ENCODE measurements around the gene LAT. TPM values are rescaled to one million over a fixed set of nuclear protein-coding genes. Genes with fewer than 3 reads are reported as not detected.
"Not testable (repeated sequence)": the region's sequence is repeated elsewhere in the genome, so short reads cannot be mapped to it uniquely, and the experiment has no call there.

Gene LAT
- total RNA-seq, 1 experiment from 2014 or later = 3.7 TPM

DNA sequence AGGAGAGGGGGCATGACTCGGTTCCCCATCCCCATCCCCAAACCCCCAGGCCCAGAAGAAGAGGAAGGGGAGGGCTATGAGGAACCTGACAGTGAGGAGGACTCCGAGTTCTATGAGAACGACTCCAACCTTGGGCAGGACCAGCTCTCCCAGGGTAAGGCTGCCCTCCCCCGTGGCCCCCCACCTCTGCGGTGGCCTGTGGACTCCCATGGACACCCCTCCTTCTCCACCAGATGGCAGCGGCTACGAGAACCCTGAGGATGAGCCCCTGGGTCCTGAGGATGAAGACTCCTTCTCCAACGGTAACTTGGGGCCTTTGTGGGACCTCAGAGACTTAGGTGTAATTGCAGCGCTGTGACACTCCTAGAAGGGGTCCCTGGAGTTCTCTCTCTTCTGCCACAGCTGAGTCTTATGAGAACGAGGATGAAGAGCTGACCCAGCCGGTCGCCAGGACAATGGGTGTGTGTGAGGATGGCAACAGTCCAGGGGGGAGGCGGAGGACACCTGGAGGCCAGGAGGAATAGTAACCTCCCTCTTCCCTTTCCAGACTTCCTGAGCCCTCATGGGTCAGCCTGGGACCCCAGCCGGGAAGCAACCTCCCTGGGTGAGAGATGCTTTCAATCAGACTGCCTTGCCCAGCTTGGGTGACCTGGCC is 47.5 kb upstream of the LAT start:
- peak; percentile 22; the same call in 1 of the 2 replicates for ATAC-seq
- H3K27me3 ChIP-seq (ENCODE audit: control insufficient read depth, insufficient read depth, low read length) = no peaks in the 10 kb centered on the region
- DNase-seq (ENCODE audit: low read depth, low spot score) = no peak
- CTCF ChIA-PET = no interaction called here
- intact Hi-C loops (cut with micrococcal nuclease; ENCODE audit: unreplicated experiment) (no loop called here), in situ Hi-C loops (cut with HindIII; ENCODE audit: low pct_unique_long_range_greater_than_20kb, low sequenced_read_pairs) (no loop called here)
- no peak overlapping the region for H3K4me3 ChIP-seq (ENCODE audit: low read depth in 2 of 2, low read length in 2 of 2)
- H3K9me3 ChIP-seq (ENCODE audit: control insufficient read depth, insufficient read depth, low read depth, low read length) = no peaks in the 10 kb centered on the region
- POLR2A ChIA-PET = no interaction called here
- no peak overlapping the region for H3K27ac ChIP-seq (ENCODE audit: low read length)
- TF ChIP-seq TCF7L2 (IDR thresholded peaks at IDR 0.05; ENCODE audit: low read depth, low read length) (no peak), POLR2AphosphoS5 (IDR thresholded peaks at IDR 0.05; ENCODE audit: low read depth, low read length) (no peak), SIN3A (IDR thresholded peaks at IDR 0.05; ENCODE audit: borderline replicate concordance, insufficient read depth, low read depth, low read length) (no peak)
- TF ChIP-seq, protein P1, sequence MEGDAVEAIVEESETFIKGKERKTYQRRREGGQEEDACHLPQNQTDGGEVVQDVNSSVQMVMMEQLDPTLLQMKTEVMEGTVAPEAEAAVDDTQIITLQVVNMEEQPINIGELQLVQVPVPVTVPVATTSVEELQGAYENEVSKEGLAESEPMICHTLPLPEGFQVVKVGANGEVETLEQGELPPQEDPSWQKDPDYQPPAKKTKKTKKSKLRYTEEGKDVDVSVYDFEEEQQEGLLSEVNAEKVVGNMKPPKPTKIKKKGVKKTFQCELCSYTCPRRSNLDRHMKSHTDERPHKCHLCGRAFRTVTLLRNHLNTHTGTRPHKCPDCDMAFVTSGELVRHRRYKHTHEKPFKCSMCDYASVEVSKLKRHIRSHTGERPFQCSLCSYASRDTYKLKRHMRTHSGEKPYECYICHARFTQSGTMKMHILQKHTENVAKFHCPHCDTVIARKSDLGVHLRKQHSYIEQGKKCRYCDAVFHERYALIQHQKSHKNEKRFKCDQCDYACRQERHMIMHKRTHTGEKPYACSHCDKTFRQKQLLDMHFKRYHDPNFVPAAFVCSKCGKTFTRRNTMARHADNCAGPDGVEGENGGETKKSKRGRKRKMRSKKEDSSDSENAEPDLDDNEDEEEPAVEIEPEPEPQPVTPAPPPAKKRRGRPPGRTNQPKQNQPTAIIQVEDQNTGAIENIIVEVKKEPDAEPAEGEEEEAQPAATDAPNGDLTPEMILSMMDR (IDR thresholded peaks at IDR 0.05) = no peak
- TF ChIP-seq, protein P2, sequence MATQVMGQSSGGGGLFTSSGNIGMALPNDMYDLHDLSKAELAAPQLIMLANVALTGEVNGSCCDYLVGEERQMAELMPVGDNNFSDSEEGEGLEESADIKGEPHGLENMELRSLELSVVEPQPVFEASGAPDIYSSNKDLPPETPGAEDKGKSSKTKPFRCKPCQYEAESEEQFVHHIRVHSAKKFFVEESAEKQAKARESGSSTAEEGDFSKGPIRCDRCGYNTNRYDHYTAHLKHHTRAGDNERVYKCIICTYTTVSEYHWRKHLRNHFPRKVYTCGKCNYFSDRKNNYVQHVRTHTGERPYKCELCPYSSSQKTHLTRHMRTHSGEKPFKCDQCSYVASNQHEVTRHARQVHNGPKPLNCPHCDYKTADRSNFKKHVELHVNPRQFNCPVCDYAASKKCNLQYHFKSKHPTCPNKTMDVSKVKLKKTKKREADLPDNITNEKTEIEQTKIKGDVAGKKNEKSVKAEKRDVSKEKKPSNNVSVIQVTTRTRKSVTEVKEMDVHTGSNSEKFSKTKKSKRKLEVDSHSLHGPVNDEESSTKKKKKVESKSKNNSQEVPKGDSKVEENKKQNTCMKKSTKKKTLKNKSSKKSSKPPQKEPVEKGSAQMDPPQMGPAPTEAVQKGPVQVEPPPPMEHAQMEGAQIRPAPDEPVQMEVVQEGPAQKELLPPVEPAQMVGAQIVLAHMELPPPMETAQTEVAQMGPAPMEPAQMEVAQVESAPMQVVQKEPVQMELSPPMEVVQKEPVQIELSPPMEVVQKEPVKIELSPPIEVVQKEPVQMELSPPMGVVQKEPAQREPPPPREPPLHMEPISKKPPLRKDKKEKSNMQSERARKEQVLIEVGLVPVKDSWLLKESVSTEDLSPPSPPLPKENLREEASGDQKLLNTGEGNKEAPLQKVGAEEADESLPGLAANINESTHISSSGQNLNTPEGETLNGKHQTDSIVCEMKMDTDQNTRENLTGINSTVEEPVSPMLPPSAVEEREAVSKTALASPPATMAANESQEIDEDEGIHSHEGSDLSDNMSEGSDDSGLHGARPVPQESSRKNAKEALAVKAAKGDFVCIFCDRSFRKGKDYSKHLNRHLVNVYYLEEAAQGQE (IDR thresholded peaks at IDR 0.05; ENCODE audit: insufficient read depth in 1 of 2, low read depth in 2 of 2, low read length in 1 of 2) = no peak
- H3K36me3 ChIP-seq (ENCODE audit: control insufficient read depth, insufficient read depth, low read length) = no peaks in the 10 kb centered on the region
- no peaks in the 10 kb centered on the region for H3K4me1 ChIP-seq (ENCODE audit: control insufficient read depth, insufficient read depth, low read length)
- no TSS peak for BruUV-seq (replicated peaks)

DNA sequence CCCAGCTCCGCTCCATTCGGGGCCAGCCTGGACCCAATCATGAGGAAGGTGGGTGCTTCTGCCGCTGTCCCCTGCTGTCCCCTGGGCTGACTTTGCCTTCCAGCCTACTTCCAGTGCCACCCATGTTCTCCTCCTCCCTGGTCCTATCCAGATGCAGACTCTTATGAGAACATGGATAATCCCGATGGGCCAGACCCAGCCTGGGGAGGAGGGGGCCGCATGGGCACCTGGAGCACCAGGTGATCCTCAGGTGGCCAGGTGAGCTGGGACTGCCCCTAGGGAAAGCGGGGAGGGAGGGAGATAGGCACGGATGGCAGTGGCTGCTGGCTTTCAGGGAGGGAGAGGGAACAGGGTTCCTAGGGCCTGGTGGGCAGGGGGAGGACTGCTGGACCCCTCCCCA is 46.1 kb upstream of the LAT start:
- Histone ChIP-seq H3K36me3 (ENCODE audit: control insufficient read depth, insufficient read depth, low read length) (no peaks in the 10 kb centered on the region), H3K4me1 (ENCODE audit: control insufficient read depth, insufficient read depth, low read length) (no peaks in the 10 kb centered on the region), H3K4me3 (ENCODE audit: low read depth in 2 of 2, low read length in 2 of 2) (no peak overlapping the region), H3K9me3 (ENCODE audit: control insufficient read depth, insufficient read depth, low read depth, low read length) (no peaks in the 10 kb centered on the region), H3K27me3 (ENCODE audit: control insufficient read depth, insufficient read depth, low read length) (no peaks in the 10 kb centered on the region), H3K27ac (ENCODE audit: low read length) (no peak overlapping the region)
- DNase-seq (ENCODE audit: low read depth, low spot score) = no peak
- POLR2A ChIA-PET = no interaction called here
- no peak for ATAC-seq
- TF ChIP-seq, protein P2 (IDR thresholded peaks at IDR 0.05; ENCODE audit: insufficient read depth in 1 of 2, low read depth in 2 of 2, low read length in 1 of 2) = no peak
- no peak for TF ChIP-seq SIN3A (IDR thresholded peaks at IDR 0.05; ENCODE audit: borderline replicate concordance, insufficient read depth, low read depth, low read length)
- TF ChIP-seq POLR2AphosphoS5 (IDR thresholded peaks at IDR 0.05; ENCODE audit: low read depth, low read length) = no peak
- TF ChIP-seq, protein P1 (IDR thresholded peaks at IDR 0.05) = no peak
- TF ChIP-seq TCF7L2 (IDR thresholded peaks at IDR 0.05; ENCODE audit: low read depth, low read length) = no peak
- CTCF ChIA-PET = no interaction called here
- BruUV-seq (replicated peaks) = no TSS peak
- intact Hi-C loops (cut with micrococcal nuclease; ENCODE audit: unreplicated experiment) (no loop called here), in situ Hi-C loops (cut with HindIII; ENCODE audit: low pct_unique_long_range_greater_than_20kb, low sequenced_read_pairs) (no loop called here)

DNA sequence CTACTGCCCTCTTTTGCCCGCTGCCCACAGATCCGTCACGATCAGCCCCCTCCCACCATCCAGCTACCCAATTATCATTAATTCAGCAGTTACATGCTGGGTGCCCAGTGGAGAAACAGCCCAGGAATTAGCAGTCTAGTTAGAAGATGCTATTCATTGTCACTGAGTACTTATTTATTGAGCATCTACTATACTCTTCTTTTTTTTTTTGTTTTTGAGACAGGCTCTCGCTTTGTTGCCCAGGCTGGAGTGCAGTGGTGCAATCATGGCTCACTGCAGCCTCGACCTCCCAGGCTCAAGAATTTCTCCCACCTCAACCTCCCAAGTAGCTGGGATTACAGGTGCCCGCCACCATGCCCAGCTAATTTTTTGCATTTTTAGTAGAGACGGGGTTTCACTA is 45.0 kb upstream of the LAT start:
- H3K27me3 ChIP-seq (ENCODE audit: control insufficient read depth, insufficient read depth, low read length); H3K27ac ChIP-seq (ENCODE audit: low read length); H3K9me3 ChIP-seq (ENCODE audit: control insufficient read depth, insufficient read depth, low read depth, low read length); H3K36me3 ChIP-seq (ENCODE audit: control insufficient read depth, insufficient read depth, low read length); H3K4me3 ChIP-seq (ENCODE audit: low read depth in 2 of 2, low read length in 2 of 2); H3K4me1 ChIP-seq (ENCODE audit: control insufficient read depth, insufficient read depth, low read length); POLR2A ChIA-PET; ATAC-seq; CTCF ChIA-PET; in situ Hi-C loops (cut with HindIII; ENCODE audit: low pct_unique_long_range_greater_than_20kb, low sequenced_read_pairs); DNase-seq (ENCODE audit: low read depth, low spot score); BruUV-seq (replicated peaks): not testable (repeated sequence)
- intact Hi-C loops (cut with micrococcal nuclease; ENCODE audit: unreplicated experiment) = loop anchor here (10.0 kb wide), 2 partner anchors 65 to 95 kb away; partner anchors contain the start of genes ATP2A1 and TUFM
